ENCODE results near the gene RBM39.
A peak's percentile ranks its signal among the peaks of the same experiment; 100 is the strongest.

RBM39 gene

GRCh38 chr20:35680452-35681183 lies 61.4 kb downstream of the RBM39 start:
- in situ Hi-C loops (cut with MboI; ENCODE audit: low sequenced_read_pairs), result no loop called here
- Histone ChIP-seq H3K36me3 (replicated peaks) (peaks cover 5% of the 10 kb centered on the region; the same call in 1 of the 2 replicates), H3K9me3 (no peaks in the 10 kb centered on the region), H3K4me1 (peaks cover 4% of the 10 kb centered on the region), H3K4me3 (no peak overlapping the region), H3K27me3 (ENCODE audit: low read depth) (no peaks in the 10 kb centered on the region)
- no peak for DNase-seq (ENCODE audit: low spot score in 2 of 2)

DNA sequence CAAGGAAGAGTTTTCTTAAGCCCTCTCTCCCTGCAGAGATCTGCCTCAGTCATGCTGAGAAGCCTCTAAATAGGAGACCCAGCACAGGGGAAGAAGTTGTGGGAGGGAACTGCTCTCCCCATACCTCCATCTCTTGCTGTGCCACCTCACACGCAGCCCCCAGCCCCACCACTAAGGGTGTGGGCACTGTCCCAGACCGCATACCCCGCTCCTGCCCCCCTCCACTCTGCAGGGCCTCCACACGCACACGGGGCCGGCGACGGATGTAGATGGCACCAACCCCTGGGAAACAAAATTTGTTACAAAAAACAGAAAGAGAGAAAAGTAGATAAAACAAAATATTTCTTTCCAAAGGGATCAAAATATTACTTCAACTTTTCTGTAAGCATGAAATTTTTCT lies 67.1 kb downstream of the RBM39 start:
- peaks cover 32% of the 10 kb centered on the region for H3K36me3 ChIP-seq (replicated peaks)
- in situ Hi-C loops (cut with MboI; ENCODE audit: low sequenced_read_pairs), result no loop called here
- no peaks in the 10 kb centered on the region for H3K27me3 ChIP-seq (ENCODE audit: low read depth)
- no peaks in the 10 kb centered on the region for H3K4me1 ChIP-seq
- H3K9me3 ChIP-seq, result no peaks in the 10 kb centered on the region
- DNase-seq (ENCODE audit: low spot score in 2 of 2), result no peak
- H3K4me3 ChIP-seq, result no peak overlapping the region

- Histone ChIP-seq H3K27me3 (ENCODE audit: low read depth) (no peaks in the 10 kb centered on the region), H3K4me1 (no peaks in the 10 kb centered on the region), H3K36me3 (replicated peaks) (peaks cover 40% of the 10 kb centered on the region), H3K9me3 (no peaks in the 10 kb centered on the region), H3K4me3 (no peak overlapping the region)
- no peak for DNase-seq (ENCODE audit: low spot score in 2 of 2)
- in situ Hi-C loops (cut with MboI; ENCODE audit: low sequenced_read_pairs), result no loop called here
Observed at GRCh38 chr20:35673884-35674283, 68.2 kb downstream of the RBM39 start.

GRCh38 chr20:35669681-35670080 lies 72.4 kb downstream of the RBM39 start:
- no peak for DNase-seq (ENCODE audit: low spot score in 2 of 2)
- peaks cover 44% of the 10 kb centered on the region for H3K36me3 ChIP-seq (replicated peaks)
- no peak overlapping the region for H3K4me3 ChIP-seq
- peaks cover 4% of the 10 kb centered on the region for H3K4me1 ChIP-seq
- H3K9me3 ChIP-seq, result no peaks in the 10 kb centered on the region
- no peaks in the 10 kb centered on the region for H3K27me3 ChIP-seq (ENCODE audit: low read depth)
- in situ Hi-C loops (cut with MboI; ENCODE audit: low sequenced_read_pairs), result no loop called here

- DNase-seq (ENCODE audit: low spot score in 2 of 2), result no peak
- no peak overlapping the region for H3K4me3 ChIP-seq
- H3K4me1 ChIP-seq, result peaks cover 4% of the 10 kb centered on the region
- no peaks in the 10 kb centered on the region for H3K27me3 ChIP-seq (ENCODE audit: low read depth)
- no peaks in the 10 kb centered on the region for H3K9me3 ChIP-seq
- in situ Hi-C loops (cut with MboI; ENCODE audit: low sequenced_read_pairs), result no loop called here
- peaks cover 44% of the 10 kb centered on the region for H3K36me3 ChIP-seq (replicated peaks)
Observed at GRCh38 chr20:35669221-35669620, 72.8 kb downstream of the RBM39 start.

DNA sequence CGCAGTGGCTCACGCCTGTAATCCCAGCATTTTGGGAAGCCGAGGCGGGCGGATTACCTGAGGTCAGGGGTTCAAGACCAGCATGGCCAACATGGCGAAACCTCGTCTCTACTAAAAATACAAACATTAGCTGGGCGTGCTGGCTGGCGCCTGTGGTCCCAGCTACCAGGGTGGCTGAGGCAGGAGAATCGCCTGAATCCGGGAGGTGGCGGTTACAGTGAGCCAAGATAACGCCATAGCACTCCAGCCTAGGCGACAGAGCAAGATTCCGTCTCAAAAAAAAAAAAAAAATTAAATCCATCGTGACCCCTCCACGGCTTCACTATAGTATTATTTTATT lies 76.1 kb downstream of the RBM39 start:
- DNase-seq (ENCODE audit: low spot score in 2 of 2), result no peak
- no peak overlapping the region for H3K4me3 ChIP-seq
- in situ Hi-C loops (cut with MboI; ENCODE audit: low sequenced_read_pairs), result no loop called here
- peaks cover 21% of the 10 kb centered on the region for H3K36me3 ChIP-seq (replicated peaks)
- H3K27me3 ChIP-seq (ENCODE audit: low read depth), result no peaks in the 10 kb centered on the region
- no peaks in the 10 kb centered on the region for H3K9me3 ChIP-seq
- peaks cover 15% of the 10 kb centered on the region for H3K4me1 ChIP-seq

GRCh38 chr20:35664466-35665206 lies 77.4 kb downstream of the RBM39 start, which contains the start of the genes CPNE1 and RBM12:
CPNE1 (minus strand) TSS chr20:35664900; CDS start chr20:35632923, 31,977 bp downstream.
RBM12 (minus strand) TSS chr20:35664900; CDS start chr20:35655322, 9,578 bp downstream.
- peaks cover 15% of the 10 kb centered on the region for H3K4me1 ChIP-seq
- in situ Hi-C loops (cut with MboI; ENCODE audit: low sequenced_read_pairs), result no loop called here
- H3K27me3 ChIP-seq (ENCODE audit: low read depth), result no peaks in the 10 kb centered on the region
- H3K4me3 ChIP-seq, result peak within 1 kb of the TSS; percentile 88
- H3K9me3 ChIP-seq, result no peaks in the 10 kb centered on the region
- peaks cover 13% of the 10 kb centered on the region for H3K36me3 ChIP-seq (replicated peaks)
- peak; percentile 92 to 94 for DNase-seq (ENCODE audit: low spot score in 2 of 2)

DNA sequence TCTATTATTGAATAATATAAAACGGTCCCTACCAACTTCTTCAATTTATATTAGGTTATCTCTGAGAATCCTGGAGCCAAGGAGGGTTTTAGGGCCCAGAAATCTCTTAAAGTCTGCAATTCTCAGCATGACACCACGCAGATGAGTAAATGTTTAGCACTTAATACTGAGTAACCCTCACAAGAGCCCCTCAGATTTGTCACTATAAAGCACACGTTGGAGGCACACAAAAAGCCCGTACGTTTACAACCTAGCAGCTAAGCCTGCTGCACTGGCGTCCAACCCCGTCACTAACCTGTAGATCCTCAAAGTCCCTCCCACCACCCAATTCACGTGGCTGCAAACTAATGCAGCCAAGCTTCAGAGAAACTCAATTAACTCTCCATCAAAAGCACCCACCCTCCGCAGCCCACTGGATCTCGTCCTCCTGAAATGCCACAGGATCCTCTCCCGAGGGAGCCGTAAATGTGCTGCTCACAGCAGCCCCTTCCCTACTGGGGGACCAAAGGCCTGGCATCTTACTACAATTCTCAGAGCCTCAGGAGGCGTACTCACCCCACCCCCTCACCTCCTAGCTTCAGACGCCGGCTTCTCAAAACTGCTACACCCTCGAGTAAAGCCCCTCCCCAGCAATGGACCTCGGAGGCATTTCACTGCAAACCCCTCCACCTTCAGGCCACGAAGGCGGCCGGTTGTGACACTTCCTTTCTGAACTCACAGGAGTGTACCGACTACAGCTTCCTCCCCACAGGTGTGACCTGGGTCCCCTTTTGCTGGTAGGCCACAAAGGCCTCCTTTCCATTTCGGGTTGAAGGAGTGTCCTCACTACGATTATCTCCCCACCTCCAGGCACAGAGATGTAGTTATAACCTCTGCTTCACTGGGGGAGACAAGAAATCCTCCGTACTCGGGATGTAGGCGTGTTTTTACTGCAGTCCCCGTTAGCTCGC lies 78.3 kb downstream of the RBM39 start:
- DNase-seq (ENCODE audit: low spot score in 2 of 2), result peak; percentile 73 to 79
- in situ Hi-C loops (cut with MboI; ENCODE audit: low sequenced_read_pairs), result no loop called here
- peaks cover 5% of the 10 kb centered on the region for H3K36me3 ChIP-seq (replicated peaks)
- no peaks in the 10 kb centered on the region for H3K9me3 ChIP-seq
- H3K4me1 ChIP-seq, result peaks cover 17% of the 10 kb centered on the region
- H3K4me3 ChIP-seq, result peak overlapping the region; percentile 88
- no peaks in the 10 kb centered on the region for H3K27me3 ChIP-seq (ENCODE audit: low read depth)

GRCh38 chr20:35662551-35662950 lies 79.5 kb downstream of the RBM39 start:
- H3K4me1 ChIP-seq, result peaks cover 17% of the 10 kb centered on the region
- in situ Hi-C loops (cut with MboI; ENCODE audit: low sequenced_read_pairs), result no loop called here
- H3K4me3 ChIP-seq, result peak overlapping the region; percentile 88
- DNase-seq (ENCODE audit: low spot score in 2 of 2), result no peak
- H3K9me3 ChIP-seq, result no peaks in the 10 kb centered on the region
- H3K27me3 ChIP-seq (ENCODE audit: low read depth), result no peaks in the 10 kb centered on the region
- H3K36me3 ChIP-seq (replicated peaks), result no peaks in the 10 kb centered on the region; the same call in 1 of the 2 replicates

- in situ Hi-C loops (cut with MboI; ENCODE audit: low sequenced_read_pairs), result no loop called here
- peaks cover 17% of the 10 kb centered on the region for H3K4me1 ChIP-seq
- H3K36me3 ChIP-seq (replicated peaks), result peaks cover 5% of the 10 kb centered on the region
Observed at GRCh38 chr20:35661908-35662307, 80.2 kb downstream of the RBM39 start.

DNA sequence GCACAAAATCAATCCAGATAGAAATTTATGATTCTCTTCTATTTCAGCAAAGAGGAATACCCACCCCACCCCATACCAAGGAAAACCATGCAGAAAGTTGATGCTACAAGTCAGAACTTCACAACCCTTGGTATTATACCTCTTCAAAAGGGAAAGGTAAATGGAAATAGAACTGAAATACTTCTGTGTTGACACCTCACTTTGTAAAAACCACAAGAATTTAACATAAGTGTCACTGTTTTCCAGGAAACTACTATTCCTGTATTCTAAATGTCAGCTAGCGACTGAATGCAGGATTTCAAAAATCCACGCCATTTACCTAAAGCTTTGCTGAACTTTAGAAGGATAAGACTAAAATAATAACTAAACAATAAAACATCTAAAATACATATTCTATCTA lies 81.0 kb downstream of the RBM39 start:
- no peaks in the 10 kb centered on the region for H3K9me3 ChIP-seq
- peaks cover 11% of the 10 kb centered on the region for H3K36me3 ChIP-seq (replicated peaks)
- H3K4me3 ChIP-seq, result no peak overlapping the region
- H3K27me3 ChIP-seq (ENCODE audit: low read depth), result no peaks in the 10 kb centered on the region
- peaks cover 17% of the 10 kb centered on the region for H3K4me1 ChIP-seq
- DNase-seq (ENCODE audit: low spot score in 2 of 2), result no peak
- in situ Hi-C loops (cut with MboI; ENCODE audit: low sequenced_read_pairs), result no loop called here

More at GRCh38 chr20:35661908-35662307, 80.2 kb downstream of the RBM39 start:
- DNase-seq (ENCODE audit: low spot score in 2 of 2), result no peak
- Histone ChIP-seq H3K4me3 (peak overlapping the region; percentile 88), H3K27me3 (ENCODE audit: low read depth) (no peaks in the 10 kb centered on the region), H3K9me3 (no peaks in the 10 kb centered on the region)

GRCh38 chr20:35660122-35660937 lies 81.7 kb downstream of the RBM39 start:
- peaks cover 19% of the 10 kb centered on the region for H3K36me3 ChIP-seq (replicated peaks)
- in situ Hi-C loops (cut with MboI; ENCODE audit: low sequenced_read_pairs), result no loop called here

DNA sequence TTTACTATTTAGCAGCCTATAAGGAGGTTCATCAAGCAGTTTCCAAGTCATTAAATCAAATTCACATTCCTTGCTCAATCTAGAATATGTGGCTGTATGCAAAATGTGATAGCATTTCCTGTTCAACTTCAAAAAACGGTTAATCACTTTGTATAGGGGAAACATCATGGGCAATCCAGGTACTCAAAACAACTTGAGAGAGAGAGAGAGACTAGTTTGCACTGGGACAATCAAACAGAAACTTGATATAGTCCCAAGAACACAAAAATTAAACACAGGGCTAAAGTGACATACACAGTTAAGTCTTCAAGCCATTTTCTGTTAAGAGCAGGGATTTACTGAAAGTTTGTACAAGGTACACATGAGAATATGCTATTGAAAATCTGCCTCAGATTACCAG lies 84.8 kb downstream of the RBM39 start:
- Histone ChIP-seq H3K27me3 (ENCODE audit: low read depth) (no peaks in the 10 kb centered on the region), H3K4me3 (no peak overlapping the region), H3K9me3 (no peaks in the 10 kb centered on the region), H3K36me3 (replicated peaks) (peaks cover 47% of the 10 kb centered on the region), H3K4me1 (peaks cover 13% of the 10 kb centered on the region)
- in situ Hi-C loops (cut with MboI; ENCODE audit: low sequenced_read_pairs), result no loop called here
- no peak for DNase-seq (ENCODE audit: low spot score in 2 of 2)

More at GRCh38 chr20:35660122-35660937, 81.7 kb downstream of the RBM39 start:
- Histone ChIP-seq H3K9me3 (no peaks in the 10 kb centered on the region), H3K4me1 (peaks cover 17% of the 10 kb centered on the region), H3K4me3 (no peak overlapping the region), H3K27me3 (ENCODE audit: low read depth) (no peaks in the 10 kb centered on the region)
- no peak for DNase-seq (ENCODE audit: low spot score in 2 of 2)

All from HAP-1 (cell line).